ENCODE results near the gene CBX4.

The CBX4 gene

GRCh38 chr17:79802039-79802735 is 37.1 kb downstream of the CBX4 start:
- no peak for ATAC-seq
- TF ChIP-seq ISL1 (CRISPR knock-in tag; IDR thresholded peaks at IDR 0.05) (no peak), GLIS3 (CRISPR knock-in tag; IDR thresholded peaks at IDR 0.05) (no peak), ZNF8 (CRISPR knock-in tag; IDR thresholded peaks at IDR 0.05) (no peak), RARB (CRISPR knock-in tag; IDR thresholded peaks at IDR 0.05) (no peak), CREB5 (CRISPR knock-in tag; IDR thresholded peaks at IDR 0.05; ENCODE audit: low read depth) (no peak), TOX (CRISPR knock-in tag; IDR thresholded peaks at IDR 0.05; ENCODE audit: borderline replicate concordance) (no peak), PATZ1 (CRISPR knock-in tag; IDR thresholded peaks at IDR 0.05; ENCODE audit: borderline replicate concordance) (no peak), ZNF70 (CRISPR knock-in tag; IDR thresholded peaks at IDR 0.05) (no peak), ARNTL (CRISPR knock-in tag; IDR thresholded peaks at IDR 0.05; ENCODE audit: borderline replicate concordance, low read depth) (no peak), ZFP3 (CRISPR knock-in tag; IDR thresholded peaks at IDR 0.05) (no peak), ZC3H10 (CRISPR knock-in tag; IDR thresholded peaks at IDR 0.05) (no peak)

- no peak for ATAC-seq
- TF ChIP-seq TSHZ2 (CRISPR knock-in tag; IDR thresholded peaks at IDR 0.05) (no peak), TOX (CRISPR knock-in tag; IDR thresholded peaks at IDR 0.05; ENCODE audit: borderline replicate concordance) (no peak), ZNF8 (CRISPR knock-in tag; IDR thresholded peaks at IDR 0.05) (no peak), ISL1 (CRISPR knock-in tag; IDR thresholded peaks at IDR 0.05) (no peak), OSR1 (CRISPR knock-in tag; IDR thresholded peaks at IDR 0.05) (no peak), CREB5 (CRISPR knock-in tag; IDR thresholded peaks at IDR 0.05; ENCODE audit: low read depth) (no peak), SNAI2 (CRISPR knock-in tag; IDR thresholded peaks at IDR 0.05) (no peak), ARNTL (CRISPR knock-in tag; IDR thresholded peaks at IDR 0.05; ENCODE audit: borderline replicate concordance, low read depth) (no peak), POU6F1 (CRISPR knock-in tag; IDR thresholded peaks at IDR 0.05; ENCODE audit: borderline replicate concordance, low read depth) (no peak), ZNF70 (CRISPR knock-in tag; IDR thresholded peaks at IDR 0.05) (no peak), CSRNP3 (CRISPR knock-in tag; IDR thresholded peaks at IDR 0.05) (no peak)
Measured at GRCh38 chr17:79801156-79802038, 37.8 kb downstream of the CBX4 start.

Data from SK-N-SH treated with all-trans-retinoic acid at 6 μM for 48 hours (cell line).